Hematopoietic multipotent progenitor cell treated with erythropoietin and hydrocortisone succinate and interleukin-3 and kit ligand, for 4 days (in vitro differentiated cells): ENCODE measurements around the gene OTOS.

Experiments
- DNase-seq: peaks from one replicate; pipeline ENCODE4 v3.0.0-alpha.2; 2015

OTOS gene

GRCh38 chr2:240140511-240140910 is at the start of gene OTOS:
OTOS (minus strand) TSS chr2:240140658; CDS start chr2:240140326, 332 bp downstream.
- DNase-seq: no peak

- no peak for DNase-seq
These were observed 49.2 kb upstream of the OTOS start for GRCh38 chr2:240189686-240190085.

GRCh38 chr2:240187989-240188590 is 47.6 kb upstream of the OTOS start:
- DNase-seq: no peak

- no peak for DNase-seq
These were observed 45.8 kb upstream of the OTOS start for GRCh38 chr2:240186191-240186725.

DNA sequence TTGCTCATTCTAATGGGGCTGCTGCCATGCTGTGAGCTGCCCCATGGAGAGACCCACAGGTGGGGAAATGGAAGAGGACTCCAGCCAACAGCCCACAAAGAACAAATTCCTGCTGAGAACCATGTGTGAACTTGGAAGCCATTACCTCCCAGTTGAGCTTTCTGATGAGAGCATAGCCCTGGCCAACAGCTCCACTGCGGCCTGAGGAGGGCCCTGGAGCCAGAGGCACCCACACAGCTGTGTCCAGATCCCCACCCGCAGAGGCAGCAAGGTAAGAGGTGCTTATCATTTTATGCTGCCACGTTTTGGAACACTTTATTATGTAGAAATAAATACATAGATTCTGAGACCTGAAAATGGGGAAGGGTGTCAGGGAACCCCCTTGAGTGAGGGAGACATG is 44.2 kb upstream of the OTOS start:
- DNase-seq: no peak

- no peak for DNase-seq
These were observed 43.6 kb upstream of the OTOS start for GRCh38 chr2:240183875-240184590.

GRCh38 chr2:240183006-240183874 is 42.8 kb upstream of the OTOS start:
- DNase-seq: no peak

DNA sequence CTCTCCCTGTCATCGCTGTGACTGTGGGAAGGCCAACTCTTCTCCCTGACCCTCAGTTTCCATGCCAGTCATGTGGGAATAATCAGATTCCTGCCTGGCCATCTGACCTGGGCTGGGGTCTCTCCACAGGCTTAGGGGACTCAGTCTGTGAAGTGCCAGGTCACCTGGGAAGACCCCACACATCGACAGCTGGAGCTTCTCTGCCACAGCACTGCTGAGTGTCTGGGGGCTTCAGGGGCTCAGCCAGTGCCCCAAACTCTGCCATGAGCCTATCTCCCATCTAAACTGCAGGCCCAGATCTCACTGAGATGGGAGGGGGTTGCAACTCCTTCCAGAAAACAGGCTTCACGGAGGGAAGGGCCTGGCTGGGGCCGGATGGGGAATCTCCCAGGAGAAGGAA is 42.0 kb upstream of the OTOS start:
- no peak for DNase-seq

GRCh38 chr2:240182001-240182400 is 41.5 kb upstream of the OTOS start:
- DNase-seq: no peak

GRCh38 chr2:240179941-240180666 is 39.6 kb upstream of the OTOS start:
- no peak for DNase-seq

GRCh38 chr2:240179186-240179815 is 38.8 kb upstream of the OTOS start:
- no peak for DNase-seq

DNA sequence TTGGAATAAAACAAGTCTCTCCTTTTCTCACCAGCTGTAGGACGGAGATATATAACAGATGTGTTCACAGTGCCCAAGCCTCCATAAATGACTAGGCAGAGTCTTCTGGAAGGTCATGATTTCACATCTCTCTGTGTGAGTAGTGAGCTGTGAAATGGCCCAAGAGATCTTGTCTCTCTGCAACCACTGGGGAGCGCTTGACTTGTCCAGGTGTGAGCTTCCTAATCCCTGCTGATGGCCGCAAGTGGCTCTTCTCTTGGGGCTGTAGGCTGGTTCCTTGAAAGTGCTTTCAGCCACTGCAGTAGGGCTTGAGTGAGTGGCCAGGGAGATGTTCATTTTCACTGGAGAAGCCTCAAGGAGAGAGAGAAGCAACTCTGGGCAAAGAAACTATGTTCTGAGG is 38.1 kb upstream of the OTOS start:
- DNase-seq: no peak

DNA sequence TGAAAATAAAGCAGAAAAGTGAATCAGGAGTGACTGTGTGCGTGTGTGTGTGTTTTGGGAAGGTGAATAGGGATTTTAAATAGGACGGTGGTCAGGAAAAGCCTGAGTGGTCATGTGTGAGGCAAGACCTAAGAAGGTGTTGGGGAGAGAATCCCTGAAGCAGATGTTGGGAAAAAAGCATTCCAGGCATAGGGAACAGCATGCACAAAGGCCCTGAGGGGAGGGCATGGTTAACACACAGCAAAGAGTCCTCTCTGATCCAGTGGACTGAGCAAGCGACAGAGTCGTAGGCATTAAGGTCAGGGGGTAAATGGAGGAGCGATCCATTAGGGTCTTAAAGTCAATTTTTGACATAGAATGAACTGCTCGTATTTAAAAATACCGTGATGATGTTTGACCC is 34.0 kb upstream of the OTOS start:
- DNase-seq: no peak

DNA sequence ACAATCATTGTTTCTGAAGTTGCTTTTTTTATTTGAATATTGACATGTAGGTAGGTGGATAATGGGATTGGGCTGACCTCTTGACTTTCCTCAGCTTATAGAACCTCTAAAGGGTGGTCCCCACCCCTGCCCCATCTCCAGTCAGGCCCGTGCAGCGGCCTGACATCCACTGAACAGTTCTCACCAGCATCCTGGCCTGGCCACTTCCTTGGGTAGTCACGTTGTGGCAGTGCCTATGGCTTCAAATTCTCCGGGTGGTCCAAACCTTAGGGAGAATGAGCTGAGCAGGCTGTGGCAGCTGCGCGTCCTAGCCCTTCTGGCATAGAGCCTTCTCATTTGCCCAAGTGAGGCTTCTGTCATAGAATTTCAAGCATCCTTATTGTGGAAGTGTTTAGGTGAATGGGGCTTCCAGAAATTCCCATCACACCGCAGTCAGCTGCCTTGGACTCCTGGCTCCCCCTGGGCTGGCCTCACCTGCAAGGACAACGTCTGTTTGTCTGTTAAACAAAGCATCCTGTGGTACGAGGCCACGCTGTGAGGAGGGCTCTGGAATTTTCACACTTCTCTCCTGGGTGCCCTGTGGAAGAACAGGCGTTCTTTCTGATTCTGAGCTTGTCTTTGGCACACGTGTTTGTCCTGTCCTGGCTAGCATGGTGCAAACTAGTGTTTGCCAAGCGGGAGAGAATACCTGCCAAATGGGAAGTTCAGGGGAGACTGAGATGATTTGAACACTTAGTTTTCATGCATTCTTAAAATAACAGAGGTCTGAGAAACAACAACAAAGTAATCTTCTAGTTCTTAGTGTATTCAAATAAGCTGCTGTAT is 31.8 kb upstream of the OTOS start:
- DNase-seq: no peak

DNA sequence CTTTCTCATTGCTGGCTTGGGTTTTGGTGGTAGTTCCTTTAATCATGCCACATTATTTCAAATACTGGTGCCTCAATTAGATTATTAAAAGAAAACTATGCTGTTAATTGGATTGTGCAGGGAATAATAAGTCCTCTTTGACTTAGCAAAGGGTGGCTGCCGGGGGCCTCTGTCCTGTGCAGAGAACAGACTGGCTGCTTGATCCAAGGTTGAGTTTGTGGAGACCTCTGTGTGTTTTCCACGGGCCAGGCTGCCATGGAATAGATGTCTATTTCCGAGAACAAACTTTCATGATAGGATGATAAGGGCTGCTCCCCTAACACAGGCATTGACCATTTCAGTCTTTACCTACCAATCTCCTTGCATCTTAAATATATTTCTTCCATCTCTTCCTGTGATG is 30.4 kb upstream of the OTOS start:
- no peak for DNase-seq

- no peak for DNase-seq
These were observed 29.9 kb upstream of the OTOS start for GRCh38 chr2:240170354-240170735.

GRCh38 chr2:240169486-240170353 is 29.3 kb upstream of the OTOS start:
- no peak for DNase-seq

- DNase-seq: no peak
These were observed 28.3 kb upstream of the OTOS start for GRCh38 chr2:240168546-240169361.

GRCh38 chr2:240168041-240168440 is 27.6 kb upstream of the OTOS start:
- DNase-seq: no peak

DNA sequence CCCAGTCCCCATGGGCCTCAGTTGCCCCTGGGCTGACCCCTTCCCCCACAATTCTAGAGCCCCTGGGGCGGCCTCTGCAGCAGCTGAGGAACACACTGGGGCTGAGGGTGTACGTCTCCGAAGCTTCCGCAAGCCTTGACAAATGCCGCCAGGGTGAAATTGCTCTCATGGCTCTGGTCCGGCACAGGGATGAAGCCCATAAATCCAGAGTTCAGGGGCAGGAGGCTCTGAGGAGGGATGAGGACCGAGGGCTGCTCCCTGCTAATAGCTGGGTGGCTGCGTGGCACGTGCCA is 27.1 kb upstream of the OTOS start:
- no peak for DNase-seq
